Astrocyte of the spinal cord (primary cell): ENCODE data around the gene TPRG1.

Source experiments
- DNase-seq: peaks from one replicate; pipeline ENCODE4 v3.0.0; 2011; ENCODE audit warnings: low read depth, low spot score
- H3K4me3 ChIP-seq: 2 replicates; pipeline ENCODE4 v1.5.1; 2011; ENCODE audit warnings: low read depth, mild to moderate bottlenecking, low read length, moderate library complexity
- CTCF ChIP-seq: IDR thresholded peaks from 2 replicates; pipeline ENCODE4 v1.5.1; 2012; ENCODE audit warnings: low read depth, mild to moderate bottlenecking, low read length, inconsistent platforms
- in situ Hi-C: cut with HindIII; loops from 2 replicates; pipeline ENCODE4 v1.10.0; 2017; ENCODE audit warnings: low sequenced_read_pairs

Gene TPRG1

GRCh38 chr3:189133768-189134167 lies 38.0 kb upstream of the TPRG1 start:
- in situ Hi-C loops = loop anchor here (25.0 kb wide), 1 partner anchor 1396 kb away; the partner anchor contains the start of gene BCL6
- no peak for TF ChIP-seq CTCF
- DNase-seq = no peak

GRCh38 chr3:189137416-189137815 lies 34.4 kb upstream of the TPRG1 start:
- no peak for TF ChIP-seq CTCF
- peak; percentile 25 for DNase-seq
- no peak overlapping the region for H3K4me3 ChIP-seq
- in situ Hi-C loops = loop anchor here (25.0 kb wide), 1 partner anchor 1400 kb away; the partner anchor contains the start of gene BCL6

More at GRCh38 chr3:189133768-189134167, 38.0 kb upstream of the TPRG1 start:
- H3K4me3 ChIP-seq = no peak overlapping the region

GRCh38 chr3:189138901-189139610 lies 32.7 kb upstream of the TPRG1 start:
- DNase-seq = no peak
- TF ChIP-seq CTCF = no peak
- no peak overlapping the region for H3K4me3 ChIP-seq
- in situ Hi-C loops = loop anchor here (25.0 kb wide), 1 partner anchor 1402 kb away; the partner anchor contains the start of gene BCL6

GRCh38 chr3:189139611-189139940 lies 32.2 kb upstream of the TPRG1 start:
- no peak for TF ChIP-seq CTCF
- in situ Hi-C loops = loop anchor here (25.0 kb wide), 1 partner anchor 1402 kb away; the partner anchor contains the start of gene BCL6
- no peak overlapping the region for H3K4me3 ChIP-seq
- no peak for DNase-seq

- no peak overlapping the region for H3K4me3 ChIP-seq
- no peak for DNase-seq
- in situ Hi-C loops = loop anchor here (25.0 kb wide), 1 partner anchor 1405 kb away; the partner anchor contains the start of gene BCL6
- no peak for TF ChIP-seq CTCF
Observed at GRCh38 chr3:189142527-189142926, 29.2 kb upstream of the TPRG1 start.

GRCh38 chr3:189143321-189143720 lies 28.4 kb upstream of the TPRG1 start:
- DNase-seq = no peak
- no peak for TF ChIP-seq CTCF
- no peak overlapping the region for H3K4me3 ChIP-seq
- in situ Hi-C loops = loop anchor here (25.0 kb wide), 1 partner anchor 1406 kb away; the partner anchor contains the start of gene BCL6
